Liver (tissue), 3 donors: ENCODE data around the gene PRORP.

Experiments
- ATF3 ChIP-seq: IDR thresholded peaks from 2 replicates; pipeline ENCODE4 v1.6.1; 2016; ENCODE audit warnings: antibody characterized with exemption
- CTCF ChIP-seq: fragments of 150-350 bp; IDR thresholded peaks from 2 replicates; pipeline ENCODE4 v1.5.1; 2017; ENCODE audit warnings: improper control_type of control experiment, low read depth, low read length; ENCODE audit not compliant: missing input control
- FOXA2 ChIP-seq: IDR thresholded peaks from 2 replicates; pipeline ENCODE4 v1.6.1; 2016; ENCODE audit warnings: antibody characterized with exemption
- HNF4G ChIP-seq: IDR thresholded peaks from 2 replicates; pipeline ENCODE4 v1.6.1; 2016; ENCODE audit warnings: antibody characterized with exemption
- JUND ChIP-seq, 2 donors: IDR thresholded peaks; 2 replicates each; pipeline ENCODE4 v1.6.1; 2016; ENCODE audit warnings: antibody characterized with exemption in 2 of 2
- MAX ChIP-seq: IDR thresholded peaks from 2 replicates; pipeline ENCODE4 v1.6.1; 2016; ENCODE audit warnings: antibody characterized with exemption
- NR2F2 ChIP-seq: IDR thresholded peaks from 2 replicates; pipeline ENCODE4 v1.6.1; 2016; ENCODE audit warnings: antibody characterized with exemption
- REST ChIP-seq: IDR thresholded peaks from 2 replicates; pipeline ENCODE4 v1.6.1; 2016; ENCODE audit warnings: antibody characterized with exemption, mild to moderate bottlenecking
- TAF1 ChIP-seq: conservative IDR thresholded peaks from 2 replicates; pipeline ENCODE4 v1.6.1; 2016; ENCODE audit warnings: antibody characterized with exemption, mild to moderate bottlenecking
- YY1 ChIP-seq: IDR thresholded peaks from 2 replicates; pipeline ENCODE4 v1.6.1; 2016; ENCODE audit warnings: antibody characterized with exemption, mild to moderate bottlenecking
- donor health status: healthy.
- donor health status: healthy.

- no peak for TF ChIP-seq CTCF
- no peak for TF ChIP-seq NR2F2
- no peak for TF ChIP-seq JUND (IDR thresholded peaks at IDR 0.05)
- no peak for TF ChIP-seq REST
- TF ChIP-seq TAF1, result no peak
- no peak for TF ChIP-seq YY1
- TF ChIP-seq MAX, result no peak
- TF ChIP-seq FOXA2, result no peak
- TF ChIP-seq HNF4G, result no peak
- no peak for TF ChIP-seq ATF3
These were observed 8.9 kb upstream of the PRORP start for GRCh38 chr14:35113308-35113950.
